Inflammatory macrophage (primary cell): ENCODE results near the gene PRXL2A.
A peak's percentile ranks its signal among the peaks of the same experiment; 100 is the strongest.
"Not testable (repeated sequence)": the region's sequence is repeated elsewhere in the genome, so short reads cannot be mapped to it uniquely, and the experiment has no call there.

Source experiments
- DNase-seq, 2 donors: peaks; one replicate each; pipeline ENCODE4 v3.0.0-alpha.2; 2020 to 2022

PRXL2A gene

GRCh38 chr10:80477813-80478212 lies 69.5 kb downstream of the PRXL2A start:
- DNase-seq = peak; percentile 63 to 83

GRCh38 chr10:80480373-80480772 lies 72.0 kb downstream of the PRXL2A start:
- not testable (repeated sequence) for DNase-seq

GRCh38 chr10:80480852-80481251 lies 72.5 kb downstream of the PRXL2A start:
- no peak for DNase-seq

- DNase-seq = peak; percentile 67 to 72
Observed at GRCh38 chr10:80484243-80484642, 75.9 kb downstream of the PRXL2A start.

- no peak for DNase-seq
Observed at GRCh38 chr10:80484676-80485075, 76.3 kb downstream of the PRXL2A start.

GRCh38 chr10:80485076-80485945 lies 77.0 kb downstream of the PRXL2A start:
- peak; percentile 74 to 87 for DNase-seq

GRCh38 chr10:80485946-80486764 lies 77.8 kb downstream of the PRXL2A start:
- DNase-seq = peak; percentile 66 to 71
